WERI-Rb-1 (cell line): Measurements from ENCODE around the gene LBH.

Source experiments
- DNase-seq: peaks from one replicate; pipeline ENCODE4 v3.0.0-alpha.2; 2020
- H3K27ac ChIP-seq: fragments of 250-450 bp; sonication (Bioruptor Pico); 2 replicates; pipeline ENCODE4 v1.5.1; 2020; ENCODE audit warnings: mild to moderate bottlenecking, moderate library complexity
- H3K27me3 ChIP-seq: fragments of 250-450 bp; sonication (Bioruptor Pico); 2 replicates; pipeline ENCODE4 v1.5.1; 2021; ENCODE audit warnings: mild to moderate bottlenecking, low read depth, moderate library complexity; ENCODE audit not compliant: insufficient read depth, severe bottlenecking
- H3K36me3 ChIP-seq: fragments of 250-450 bp; sonication (Bioruptor Pico); 2 replicates; pipeline ENCODE4 v1.5.1; 2020; ENCODE audit warnings: mild to moderate bottlenecking, moderate library complexity
- H3K4me3 ChIP-seq: 2 replicates; pipeline ENCODE4 v1.5.1; 2011; ENCODE audit warnings: low read depth, mild to moderate bottlenecking, control low read depth, low read length
- H3K9me3 ChIP-seq: fragments of 250-450 bp; sonication (Bioruptor Pico); 2 replicates; pipeline ENCODE4 v1.5.1; 2021; ENCODE audit warnings: mild to moderate bottlenecking, moderate library complexity; ENCODE audit not compliant: severe bottlenecking
- CTCF ChIP-seq: IDR thresholded peaks from 2 replicates; pipeline ENCODE4 v1.5.1; 2011; ENCODE audit warnings: low read depth, mild to moderate bottlenecking, control low read depth, inconsistent platforms, low read length

Gene LBH

DNA sequence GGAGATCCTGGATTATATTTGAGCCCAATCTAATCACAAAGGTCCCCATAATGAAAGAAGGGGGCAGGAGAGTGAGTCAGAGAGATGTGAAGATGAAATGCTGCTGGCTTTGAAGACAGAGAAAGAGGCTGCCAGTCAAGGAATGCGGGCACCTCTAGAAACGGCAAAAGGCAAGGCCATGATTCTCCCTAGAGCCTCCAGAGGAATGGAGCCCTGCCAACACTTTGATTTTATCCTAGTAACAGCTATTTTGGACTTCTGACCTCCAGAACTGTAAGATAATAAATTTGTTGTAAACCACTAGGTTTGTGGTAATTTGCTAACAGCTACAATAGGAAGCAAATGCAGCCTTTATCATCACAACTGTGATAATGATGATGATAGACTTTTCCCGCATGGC, 32.9 kb downstream of the LBH start:
- no peak overlapping the region for H3K27ac ChIP-seq
- TF ChIP-seq CTCF: no peak

GRCh38 chr2:30265052-30266015, 34.0 kb downstream of the LBH start:
- TF ChIP-seq CTCF: no peak
- Histone ChIP-seq H3K4me3 (no peak overlapping the region), H3K36me3 (no peaks in the 10 kb centered on the region), H3K9me3 (peaks cover 10% of the 10 kb centered on the region), H3K27ac (no peak overlapping the region), H3K27me3 (no peaks in the 10 kb centered on the region)
- DNase-seq: no peak

More for the DNA sequence above, 32.9 kb downstream of the LBH start:
- Histone ChIP-seq H3K36me3 (0 out of 2 replicates have a peak, but pooled peaks cover 1% of the 10 kb centered on the region), H3K9me3 (peaks cover 10% of the 10 kb centered on the region), H3K4me3 (no peak overlapping the region), H3K27me3 (no peaks in the 10 kb centered on the region)
- no peak for DNase-seq

GRCh38 chr2:30266051-30266621, 34.8 kb downstream of the LBH start:
- H3K9me3 ChIP-seq: peaks cover 10% of the 10 kb centered on the region
- H3K27me3 ChIP-seq: no peaks in the 10 kb centered on the region
- H3K27ac ChIP-seq: no peak overlapping the region
- no peak overlapping the region for H3K4me3 ChIP-seq
- TF ChIP-seq CTCF: no peak
- H3K36me3 ChIP-seq: no peaks in the 10 kb centered on the region
- DNase-seq: no peak

DNA sequence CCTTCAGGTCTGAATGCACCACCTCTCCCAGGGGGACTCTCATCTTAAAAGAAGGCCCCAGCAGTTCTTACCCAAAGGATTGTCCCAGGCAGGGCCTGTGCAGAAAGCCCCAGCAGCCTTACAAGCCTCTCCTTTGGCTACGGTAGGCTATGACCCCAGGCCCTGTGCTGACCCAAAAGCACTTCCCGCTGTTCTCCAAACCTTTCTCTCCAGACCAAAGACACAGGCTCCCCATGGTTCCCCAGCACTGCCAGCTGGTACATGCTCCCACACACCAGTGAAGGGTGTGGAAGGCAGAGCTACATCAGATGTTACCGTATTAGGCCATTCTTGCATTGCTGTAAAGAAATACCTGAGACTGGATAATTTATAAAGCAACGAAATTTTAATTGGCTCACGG, 35.4 kb downstream of the LBH start:
- no peak overlapping the region for H3K4me3 ChIP-seq
- TF ChIP-seq CTCF: no peak
- no peaks in the 10 kb centered on the region for H3K36me3 ChIP-seq
- peaks cover 10% of the 10 kb centered on the region for H3K9me3 ChIP-seq
- H3K27ac ChIP-seq: no peak overlapping the region
- no peak for DNase-seq
- H3K27me3 ChIP-seq: no peaks in the 10 kb centered on the region

DNA sequence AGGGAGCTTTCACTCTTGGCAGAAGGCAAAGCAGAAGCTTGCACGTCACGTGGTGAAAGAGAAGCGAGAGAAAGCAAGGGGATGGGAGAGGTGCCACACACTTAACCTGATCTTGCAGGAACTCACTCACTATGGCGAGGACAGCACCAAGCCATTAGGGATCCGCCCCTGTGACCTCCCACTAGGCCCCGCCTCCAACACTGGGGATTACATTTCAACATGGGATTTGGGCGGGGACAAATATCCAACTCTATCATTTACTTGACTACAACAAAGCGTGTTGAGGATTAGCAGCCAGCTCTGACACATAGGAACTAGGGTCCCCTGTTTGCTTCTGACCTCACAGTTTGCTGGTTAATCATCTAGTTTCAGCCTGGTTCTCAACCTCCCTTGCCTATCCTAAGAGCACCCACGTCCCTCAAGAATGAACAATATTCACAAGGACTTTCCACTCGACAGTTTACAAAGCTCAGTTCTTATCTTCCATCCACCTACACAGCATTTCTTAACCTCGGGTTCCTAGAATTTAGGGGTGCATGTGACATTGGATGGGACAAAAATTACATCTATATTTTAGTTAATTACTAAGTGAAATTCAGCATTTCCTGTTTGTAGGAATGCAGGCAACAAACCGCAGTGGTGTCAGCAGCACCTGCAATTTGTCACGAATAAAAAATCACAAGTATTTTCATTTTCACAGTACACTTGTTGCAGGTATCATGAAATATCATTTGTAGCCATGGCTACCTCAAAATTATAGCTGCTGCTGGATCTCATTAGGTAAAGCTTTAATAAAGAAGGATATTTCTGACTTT, 36.0 kb downstream of the LBH start:
- H3K36me3 ChIP-seq: no peaks in the 10 kb centered on the region
- H3K27ac ChIP-seq: no peak overlapping the region
- no peak overlapping the region for H3K4me3 ChIP-seq
- DNase-seq: peak; percentile 38
- H3K27me3 ChIP-seq: no peaks in the 10 kb centered on the region
- peaks cover 7% of the 10 kb centered on the region for H3K9me3 ChIP-seq
- TF ChIP-seq CTCF: no peak
